Astrocyte of the hippocampus (primary cell): ENCODE measurements around the gene CLDN1.
"Not testable (repeated sequence)": the region's sequence is repeated elsewhere in the genome, so short reads cannot be mapped to it uniquely, and the experiment has no call there.

Experiments
- DNase-seq: peaks from one replicate; pipeline ENCODE4 v3.0.0; 2011; ENCODE audit warnings: low read depth, low spot score

CLDN1 gene

DNA sequence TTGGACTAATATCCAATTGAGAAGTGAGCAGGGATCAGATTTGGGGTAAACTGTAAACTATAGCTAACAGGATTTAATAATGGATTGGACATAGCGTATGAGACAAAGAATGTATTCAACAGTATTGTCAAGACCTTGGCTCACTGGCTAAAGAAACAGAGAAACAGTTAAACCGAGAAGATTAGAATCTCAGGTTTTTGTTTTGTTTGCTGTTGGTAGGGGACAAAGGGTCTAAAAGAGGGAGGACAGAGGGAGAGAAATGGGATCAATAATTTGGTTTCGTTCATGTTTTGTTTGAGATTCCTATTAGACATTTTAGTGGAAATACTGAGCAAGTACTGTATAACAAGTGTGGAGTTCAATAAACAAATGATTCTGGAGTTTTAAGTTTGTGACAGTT, 28.6 kb downstream of the CLDN1 start:
- no peak for DNase-seq

- no peak for DNase-seq
Measured at GRCh38 chr3:190291994-190292584, 30.2 kb downstream of the CLDN1 start.

DNA sequence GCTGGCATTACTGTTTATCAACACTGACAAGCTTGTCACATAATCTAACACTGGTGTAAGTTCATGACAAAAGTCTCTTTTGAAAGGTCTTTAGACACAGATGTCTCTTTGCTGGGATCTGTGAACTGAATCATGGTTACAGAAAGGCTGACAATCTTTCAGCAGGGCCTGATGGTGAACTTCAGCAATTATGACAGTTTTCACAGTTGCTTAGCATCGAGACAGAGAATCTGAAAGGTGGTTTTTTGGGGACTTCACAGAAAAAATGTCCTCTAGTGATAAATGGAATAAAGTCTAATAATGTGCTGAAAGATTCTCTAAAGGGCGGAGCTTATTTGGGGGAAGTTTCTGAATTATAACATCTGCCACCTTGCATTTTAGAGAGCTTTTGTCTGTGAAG, 32.3 kb downstream of the CLDN1 start:
- no peak for DNase-seq

DNA sequence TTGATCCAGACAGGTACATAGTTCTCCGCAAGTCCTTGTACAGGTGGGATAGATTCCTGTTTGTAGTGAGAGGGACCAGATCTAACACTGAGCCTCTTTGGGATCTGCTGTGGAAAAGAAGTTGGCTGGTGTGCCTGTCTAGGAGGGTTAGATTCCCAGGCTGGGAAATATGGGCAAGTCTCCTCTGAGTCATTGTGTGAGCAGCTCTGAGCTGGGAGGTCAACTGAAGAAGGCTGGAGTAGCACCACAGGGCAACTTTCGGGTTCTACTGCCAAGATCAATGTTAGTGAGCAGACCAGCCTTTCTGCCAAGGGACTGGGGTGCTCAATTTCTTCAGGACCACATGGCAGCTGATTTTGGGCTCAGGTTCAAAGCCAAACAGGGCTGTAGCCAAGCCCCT, 33.4 kb downstream of the CLDN1 start:
- no peak for DNase-seq

GRCh38 chr3:190286014-190286413, 36.2 kb downstream of the CLDN1 start:
- DNase-seq = no peak

DNA sequence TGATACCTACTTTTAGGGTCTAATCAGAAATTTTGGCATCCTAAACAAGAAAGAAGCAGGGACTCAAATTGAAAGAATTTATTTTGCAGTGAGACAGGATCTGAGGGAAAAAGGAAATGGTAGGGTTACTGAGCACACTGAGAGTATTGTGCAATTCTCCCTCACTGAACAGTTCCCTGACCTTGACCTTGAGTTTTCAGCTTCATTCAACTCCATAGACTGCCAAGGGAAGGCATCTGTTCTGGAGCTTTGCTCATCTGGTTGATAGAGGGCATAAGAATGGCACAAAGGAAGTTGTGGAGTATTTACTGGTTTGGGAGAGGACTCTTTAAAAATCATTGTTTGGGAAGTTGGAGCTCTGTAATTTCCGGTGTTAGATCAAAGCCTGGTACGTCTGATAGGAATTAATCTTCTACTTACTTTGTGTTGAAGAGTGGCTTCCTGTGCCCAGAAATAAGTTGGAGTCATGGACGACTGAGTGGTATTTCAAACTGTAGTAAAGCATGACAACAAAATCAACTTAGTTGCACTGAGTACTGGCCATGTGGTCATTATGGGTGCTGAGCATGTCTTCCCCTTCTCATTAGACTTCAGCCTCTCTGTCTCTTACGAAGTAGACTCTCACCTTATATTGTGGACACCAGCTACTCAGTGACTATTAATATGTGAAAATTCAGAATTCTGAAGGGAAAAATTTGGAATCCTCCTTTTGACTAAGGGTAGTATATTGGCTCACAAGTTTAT, 40.8 kb downstream of the CLDN1 start:
- no peak for DNase-seq

DNA sequence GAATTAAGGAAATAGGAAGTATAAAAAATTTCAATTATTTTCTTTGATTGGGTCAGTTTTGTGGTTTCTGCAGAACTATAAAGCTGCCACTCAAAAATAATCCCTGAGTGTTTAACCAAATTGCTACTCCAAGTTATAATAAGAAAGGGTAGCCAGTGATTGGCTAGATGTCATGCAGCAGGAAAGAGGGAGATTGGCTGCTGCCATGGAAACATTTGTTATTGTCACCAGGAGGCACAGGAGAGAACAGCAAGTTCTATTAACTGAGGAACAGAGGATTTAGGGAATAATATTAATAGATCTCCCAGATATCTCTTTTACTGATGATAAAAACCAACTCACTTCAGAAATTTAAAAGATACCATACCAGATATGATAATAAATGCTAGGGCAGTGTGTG, 42.6 kb downstream of the CLDN1 start:
- no peak for DNase-seq

- DNase-seq = no peak
Measured at GRCh38 chr3:190272747-190273146, 49.5 kb downstream of the CLDN1 start.

DNA sequence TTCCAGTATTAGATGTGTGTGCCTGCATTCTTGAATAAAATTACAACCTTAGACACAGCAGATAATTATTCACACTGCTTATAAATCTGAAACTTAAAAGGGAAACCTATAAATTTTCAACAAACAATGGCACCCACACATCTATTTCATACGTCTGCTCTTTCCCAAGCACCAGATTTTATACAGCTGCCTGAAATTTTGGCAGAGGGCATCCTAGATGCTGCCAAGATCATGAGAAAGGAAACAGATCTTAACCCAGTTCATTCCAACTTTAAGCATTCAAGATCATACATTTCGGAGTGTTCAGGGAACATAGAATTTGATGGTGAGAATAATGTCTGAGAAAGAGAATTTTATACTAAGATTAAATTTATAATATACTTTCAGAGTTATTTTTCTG, 53.1 kb downstream of the CLDN1 start:
- DNase-seq = no peak

DNA sequence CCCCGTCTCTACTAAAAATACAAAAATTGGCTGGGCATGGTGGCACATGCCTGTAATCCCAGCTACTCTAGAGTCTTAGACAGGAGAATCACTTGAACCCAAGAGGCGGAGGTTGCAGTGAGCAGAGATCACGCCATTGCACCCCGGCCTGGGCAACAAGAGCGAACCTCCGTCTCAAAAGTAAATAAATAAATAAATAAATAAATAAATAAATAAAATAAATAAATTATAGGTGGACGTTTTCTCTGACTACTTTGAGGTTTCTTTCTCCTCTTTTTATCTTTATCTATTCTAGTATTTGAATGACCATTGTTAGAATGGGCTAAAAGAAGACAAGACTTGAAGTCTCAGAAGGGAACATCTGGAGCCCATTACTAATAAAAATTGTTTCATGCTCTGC, 54.8 kb downstream of the CLDN1 start:
- DNase-seq = not testable (repeated sequence)

DNA sequence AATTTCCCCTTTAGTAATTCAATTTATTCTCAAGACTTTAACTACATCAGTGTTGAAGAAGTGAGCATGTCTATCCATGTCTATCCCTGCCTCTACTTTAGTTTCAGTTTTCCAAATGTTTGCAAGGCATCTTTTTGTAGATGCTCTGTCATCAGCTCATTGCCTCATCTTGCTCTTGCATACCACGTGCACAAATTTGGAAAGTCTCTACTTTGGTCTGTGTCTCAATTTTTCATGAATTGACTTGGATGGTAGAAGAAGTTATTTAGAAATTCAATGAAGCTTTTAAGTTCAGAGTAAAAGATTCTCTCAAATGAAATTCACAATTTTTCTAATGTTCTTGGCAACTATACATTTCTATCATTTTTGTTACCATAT, 55.3 kb downstream of the CLDN1 start:
- DNase-seq = no peak

DNA sequence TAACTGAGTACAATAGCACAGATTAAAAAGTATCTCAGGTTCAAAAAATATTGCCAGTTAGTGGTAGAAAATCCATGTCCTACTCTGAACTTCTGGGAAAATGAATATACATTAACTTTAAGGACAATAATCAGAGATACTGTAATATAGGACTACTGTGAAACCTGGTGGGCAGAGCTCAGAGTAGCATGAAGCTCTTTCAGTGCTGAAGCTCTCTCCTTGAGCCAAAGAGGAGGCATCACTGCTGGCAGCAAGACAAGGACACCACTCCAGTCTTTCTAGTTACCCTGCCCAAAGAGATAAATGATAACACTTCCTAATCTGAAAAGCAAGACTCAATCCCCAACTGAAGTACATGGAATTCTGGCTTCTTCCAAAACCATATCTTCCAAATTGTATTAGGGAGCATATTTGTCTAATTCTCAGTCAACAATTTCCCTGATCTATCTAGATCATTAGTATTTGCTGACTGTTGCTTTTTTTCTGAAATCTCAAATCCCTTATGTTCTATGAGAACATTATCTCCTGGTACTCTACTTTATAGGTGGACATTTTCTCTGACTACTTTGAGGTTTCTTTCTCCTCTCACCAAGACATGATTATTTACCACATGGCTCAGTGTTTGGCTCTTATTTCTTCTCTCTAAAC, 55.9 kb downstream of the CLDN1 start:
- DNase-seq = no peak

- peak; percentile 77 for DNase-seq
Measured at GRCh38 chr3:190265796-190266195, 56.5 kb downstream of the CLDN1 start.

DNA sequence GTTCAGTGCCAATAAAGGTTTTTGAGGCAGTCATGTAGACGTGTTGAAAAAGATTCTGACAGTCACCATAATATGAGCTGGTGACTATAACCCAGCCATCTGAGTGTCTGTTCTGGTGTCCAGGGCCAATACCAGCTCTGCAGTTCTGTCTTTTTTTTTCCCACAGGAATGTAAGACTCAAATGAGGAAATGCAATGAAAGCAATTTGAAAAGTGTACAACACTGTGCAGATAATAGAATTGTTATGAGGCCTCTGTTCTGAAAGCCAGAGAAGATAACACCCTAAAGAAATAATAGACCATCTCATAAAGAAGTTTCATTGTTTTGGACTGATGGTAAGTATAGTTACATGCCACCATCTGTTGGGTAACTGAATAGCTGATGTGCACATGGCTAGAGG, 57.1 kb downstream of the CLDN1 start:
- peak; percentile 26 for DNase-seq

DNA sequence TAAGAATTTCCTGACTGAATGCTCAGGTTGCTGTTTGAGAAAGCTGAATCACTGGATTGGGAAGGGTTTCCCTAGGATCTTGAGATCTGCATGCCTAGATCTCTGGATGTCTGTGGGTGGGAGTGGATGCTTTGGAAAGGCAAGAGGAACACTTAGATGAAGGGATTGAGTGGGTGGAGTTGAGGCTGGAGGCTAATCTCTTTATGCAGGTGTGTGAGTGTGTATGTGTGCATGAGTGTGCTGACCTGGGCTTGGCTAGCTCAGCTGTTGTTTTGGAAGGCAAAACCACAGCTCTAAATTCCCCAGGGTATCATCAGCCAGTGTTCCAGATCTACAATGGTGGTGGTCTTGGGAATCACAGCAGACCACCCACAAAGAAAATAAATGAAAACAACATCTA, 60.5 kb downstream of the CLDN1 start:
- DNase-seq = no peak

GRCh38 chr3:190261015-190261414, 61.2 kb downstream of the CLDN1 start:
- DNase-seq = no peak

GRCh38 chr3:190260301-190260700, 61.9 kb downstream of the CLDN1 start:
- no peak for DNase-seq

DNA sequence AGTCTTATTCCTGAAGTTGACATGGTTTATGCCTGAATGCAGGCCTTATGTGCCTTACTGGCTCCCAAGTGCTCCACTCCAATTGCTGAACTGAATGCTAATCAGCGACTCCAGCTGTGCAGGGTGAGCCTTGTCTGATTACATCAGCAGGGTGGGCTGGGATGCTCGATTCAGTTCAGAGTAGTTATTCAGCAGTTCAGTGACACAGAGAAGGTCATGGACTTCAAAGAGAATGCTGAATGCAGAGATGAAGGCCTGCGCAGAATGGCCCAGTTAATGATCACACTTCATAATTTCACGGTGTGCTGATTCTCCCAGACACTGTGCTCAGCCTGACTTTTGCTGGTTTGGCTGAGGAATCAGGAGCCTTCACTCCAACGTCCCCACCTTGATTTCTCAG, 63.6 kb downstream of the CLDN1 start:
- peak; percentile 20 for DNase-seq
